ENCODE results near the gene DOCK9. TPM values are rescaled to one million over a fixed set of nuclear protein-coding genes. Genes with fewer than 3 reads are reported as not detected.

DOCK9 gene
- total and polyA plus RNA-seq, 2 donors (not counting 3 experiments of a cell fraction or from before 2014, with no cell fraction given) = 147 to 323 TPM

GRCh38 chr13:98792321-98792720 is 185.5 kb downstream of the DOCK9 start:
- Histone ChIP-seq H3K4me1 (ENCODE audit: control insufficient read depth, extremely low read depth, insufficient read depth, low read length) (no peaks in the 10 kb centered on the region), H3K9ac (replicated peaks; ENCODE audit: extremely low read depth, insufficient read depth, low read length) (no peak overlapping the region), H4K20me1 (replicated peaks; ENCODE audit: control insufficient read depth, extremely low read depth, insufficient read depth, low read length) (no peaks in the 10 kb centered on the region), H2AFZ (ENCODE audit: low read depth, low read length) (no peak overlapping the region), H3K9me3 (replicated peaks; ENCODE audit: control insufficient read depth, insufficient read depth, low read length) (no peaks in the 10 kb centered on the region), H3K27me3 (ENCODE audit: control insufficient read depth in 2 of 2, insufficient read depth in 2 of 2, low read length in 2 of 2) (no peaks in the 10 kb centered on the region), H3K36me3 (ENCODE audit: control insufficient read depth in 2 of 2, extremely low read depth in 1 of 2, insufficient read depth in 2 of 2, low read length in 2 of 2) (peaks cover 16 to 27% of the 10 kb centered on the region in 2 experiments), H3K4me3 (replicated peaks in 1 of 3; ENCODE audit: insufficient read depth in 1 of 3, low read depth in 1 of 3, low read length in 3 of 3) (no peak overlapping the region), H3K79me2 (ENCODE audit: control insufficient read depth, insufficient read depth, low read length) (no peaks in the 10 kb centered on the region), H3K27ac (ENCODE audit: insufficient read depth, low read depth, low read length) (no peak overlapping the region), H3K4me2 (ENCODE audit: insufficient read depth, low read length) (no peak overlapping the region), H3K9me1 (replicated peaks; ENCODE audit: control insufficient read depth, extremely low read depth, insufficient read depth, low read length) (no peaks in the 10 kb centered on the region)
- no TSS peak for BruUV-seq (replicated peaks)
- intact Hi-C loops (cut with micrococcal nuclease) = no loop called here
- ChIA-PET CTCF (no interaction called here), POLR2A (no interaction called here)
- dilution Hi-C loops (cut with MboI; ENCODE audit: extremely low pct_ligation_motif_present, low sequenced_read_pairs) = no loop called here
- DNase-seq (ENCODE audit: low read depth, low spot score) (no peak), FAIRE-seq (no peak)
- no peak for TF ChIP-seq POLR2A (IDR thresholded peaks at IDR 0.05; ENCODE audit: low read depth, low read length)
- no peak for TF ChIP-seq JUN (IDR thresholded peaks at IDR 0.05; ENCODE audit: borderline replicate concordance, insufficient read depth, insufficient read length, low read depth)
- TF ChIP-seq MAX (IDR thresholded peaks at IDR 0.05; ENCODE audit: insufficient read depth, insufficient read length) = no peak
- TF ChIP-seq EZH2 (IDR thresholded peaks at IDR 0.05; ENCODE audit: borderline replicate concordance, low read depth, low read length, severe bottlenecking) = no peak
- no peak for TF ChIP-seq POLR2AphosphoS5 (IDR thresholded peaks at IDR 0.05; ENCODE audit: insufficient read depth, low read depth, low read length)
- TF ChIP-seq CTCF (IDR thresholded peaks at IDR 0.05; ENCODE audit: extremely low read depth in 1 of 2, insufficient read depth in 1 of 2, low read depth in 1 of 2, low read length in 2 of 2) = no peak
- no peak for TF ChIP-seq MYC (IDR thresholded peaks at IDR 0.05; ENCODE audit: low read depth, low read length)
- no peak for TF ChIP-seq FOS (IDR thresholded peaks at IDR 0.05; ENCODE audit: borderline replicate concordance, insufficient read depth, low read length)
- no peak for TF ChIP-seq GATA2 (IDR thresholded peaks at IDR 0.05; ENCODE audit: insufficient read depth, insufficient read length, low read depth, low read length)

All from endothelial cell of umbilical vein (primary cell).